ENCODE results near the gene KCNK18.

Gene KCNK18

DNA sequence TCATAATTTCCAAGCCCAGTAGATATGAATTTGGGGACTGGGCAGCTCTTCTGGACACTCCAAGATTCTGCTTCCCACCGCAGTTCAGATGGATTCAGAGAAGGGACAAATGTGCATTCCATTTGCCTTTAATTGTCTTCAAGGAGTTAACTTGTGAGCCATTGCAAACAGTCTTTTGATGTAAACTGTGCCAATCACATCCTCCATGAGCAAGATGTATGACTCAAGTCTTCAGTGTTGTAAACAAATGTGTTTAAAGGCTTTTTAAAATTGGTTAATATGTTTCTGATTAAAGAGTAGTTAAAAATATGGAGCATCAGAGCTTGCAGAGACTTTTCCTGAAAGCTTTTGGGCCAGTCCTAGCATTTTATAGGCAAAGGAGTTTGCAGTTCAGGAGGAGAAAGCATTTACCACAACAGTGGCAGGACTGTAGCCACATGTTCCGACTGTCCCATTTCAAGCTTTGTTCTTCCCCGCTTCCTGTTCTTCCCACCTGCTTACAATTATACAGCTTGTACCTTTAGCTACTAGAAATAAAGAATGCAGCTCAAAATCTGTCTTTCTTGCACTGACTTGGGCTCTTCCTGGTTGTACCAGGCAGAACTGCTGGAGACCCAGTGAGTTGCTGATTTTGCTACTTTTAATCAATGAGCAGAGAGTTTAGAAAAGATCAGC is 49.8 kb downstream of the KCNK18 start:
- peak overlapping the region; percentile 30 for H3K4me3 Mint-ChIP-seq
- H3K4me1 Mint-ChIP-seq (ENCODE audit: low read depth), result peaks cover 38% of the 10 kb centered on the region
- peak overlapping the region; percentile 54 for H3K27ac Mint-ChIP-seq
- peaks cover 17% of the 10 kb centered on the region for H3K27me3 Mint-ChIP-seq
- H3K36me3 Mint-ChIP-seq, result no peaks in the 10 kb centered on the region
- no peaks in the 10 kb centered on the region for H3K9me3 Mint-ChIP-seq (ENCODE audit: low read depth)

GRCh38 chr10:117248750-117249465 is 51.6 kb downstream of the KCNK18 start:
- Mint-ChIP-seq H3K36me3 (no peaks in the 10 kb centered on the region), H3K9me3 (ENCODE audit: low read depth) (no peaks in the 10 kb centered on the region), H3K27me3 (peaks cover 8% of the 10 kb centered on the region), H3K4me3 (no peak overlapping the region), H3K4me1 (ENCODE audit: low read depth) (peaks cover 35% of the 10 kb centered on the region), H3K27ac (no peak overlapping the region)

- no peak overlapping the region for H3K27ac Mint-ChIP-seq
- peaks cover 3% of the 10 kb centered on the region for H3K27me3 Mint-ChIP-seq
- no peaks in the 10 kb centered on the region for H3K36me3 Mint-ChIP-seq
- H3K4me3 Mint-ChIP-seq, result no peak overlapping the region
- no peaks in the 10 kb centered on the region for H3K9me3 Mint-ChIP-seq (ENCODE audit: low read depth)
- peaks cover 35% of the 10 kb centered on the region for H3K4me1 Mint-ChIP-seq (ENCODE audit: low read depth)
These were observed 52.3 kb downstream of the KCNK18 start for GRCh38 chr10:117249493-117250093.

DNA sequence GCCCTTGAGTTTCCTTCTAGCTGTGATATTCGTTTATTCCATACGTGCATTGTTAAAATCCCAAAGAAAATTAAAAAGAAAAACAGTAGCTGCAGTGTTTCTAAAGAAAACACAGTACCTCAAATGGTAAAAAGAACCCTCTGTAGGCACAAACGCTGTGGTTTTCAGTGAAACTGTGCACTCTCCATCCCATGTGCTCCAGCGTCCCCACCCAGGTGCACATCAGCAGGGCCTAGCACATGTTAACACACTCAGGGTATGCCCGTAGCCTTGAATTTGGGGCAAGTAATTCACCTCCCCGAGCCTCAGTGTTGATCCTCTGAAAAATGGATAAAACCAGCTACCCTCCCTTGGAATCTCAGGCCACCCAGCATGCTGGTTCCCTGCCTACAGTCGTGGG is 53.1 kb downstream of the KCNK18 start:
- peaks cover 33% of the 10 kb centered on the region for H3K4me1 Mint-ChIP-seq (ENCODE audit: low read depth)
- H3K4me3 Mint-ChIP-seq, result no peak overlapping the region
- no peaks in the 10 kb centered on the region for H3K36me3 Mint-ChIP-seq
- H3K9me3 Mint-ChIP-seq (ENCODE audit: low read depth), result no peaks in the 10 kb centered on the region
- H3K27ac Mint-ChIP-seq, result no peak overlapping the region
- H3K27me3 Mint-ChIP-seq, result peaks cover 2% of the 10 kb centered on the region

DNA sequence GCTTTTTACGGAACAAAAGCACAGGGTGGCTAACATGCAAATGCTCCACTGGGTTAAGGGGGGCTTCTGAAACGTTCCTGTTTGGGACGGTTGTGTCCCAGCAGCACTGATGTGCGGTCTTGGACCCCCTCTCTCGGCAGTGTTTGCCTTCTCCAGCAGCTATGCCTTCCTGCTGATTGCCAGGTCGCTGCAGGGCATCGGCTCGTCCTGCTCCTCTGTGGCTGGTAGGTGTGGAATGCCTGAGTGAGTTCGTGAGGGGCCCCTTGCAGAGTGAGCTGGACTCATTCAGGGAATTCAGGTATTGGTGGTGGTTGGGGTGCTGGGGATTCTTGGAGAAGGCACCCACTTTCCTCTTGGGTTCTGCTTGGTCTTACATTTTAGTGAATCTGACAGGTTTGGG is 56.6 kb downstream of the KCNK18 start:
- H3K4me1 Mint-ChIP-seq (ENCODE audit: low read depth), result peaks cover 11% of the 10 kb centered on the region
- no peaks in the 10 kb centered on the region for H3K9me3 Mint-ChIP-seq (ENCODE audit: low read depth)
- no peak overlapping the region for H3K27ac Mint-ChIP-seq
- no peak overlapping the region for H3K4me3 Mint-ChIP-seq
- H3K36me3 Mint-ChIP-seq, result no peaks in the 10 kb centered on the region
- H3K27me3 Mint-ChIP-seq, result no peaks in the 10 kb centered on the region

GRCh38 chr10:117254338-117254737 is 57.0 kb downstream of the KCNK18 start:
- H3K4me3 Mint-ChIP-seq, result no peak overlapping the region
- H3K4me1 Mint-ChIP-seq (ENCODE audit: low read depth), result peaks cover 11% of the 10 kb centered on the region
- no peaks in the 10 kb centered on the region for H3K36me3 Mint-ChIP-seq
- H3K27ac Mint-ChIP-seq, result no peak overlapping the region
- no peaks in the 10 kb centered on the region for H3K9me3 Mint-ChIP-seq (ENCODE audit: low read depth)
- H3K27me3 Mint-ChIP-seq, result peaks cover 4% of the 10 kb centered on the region

DNA sequence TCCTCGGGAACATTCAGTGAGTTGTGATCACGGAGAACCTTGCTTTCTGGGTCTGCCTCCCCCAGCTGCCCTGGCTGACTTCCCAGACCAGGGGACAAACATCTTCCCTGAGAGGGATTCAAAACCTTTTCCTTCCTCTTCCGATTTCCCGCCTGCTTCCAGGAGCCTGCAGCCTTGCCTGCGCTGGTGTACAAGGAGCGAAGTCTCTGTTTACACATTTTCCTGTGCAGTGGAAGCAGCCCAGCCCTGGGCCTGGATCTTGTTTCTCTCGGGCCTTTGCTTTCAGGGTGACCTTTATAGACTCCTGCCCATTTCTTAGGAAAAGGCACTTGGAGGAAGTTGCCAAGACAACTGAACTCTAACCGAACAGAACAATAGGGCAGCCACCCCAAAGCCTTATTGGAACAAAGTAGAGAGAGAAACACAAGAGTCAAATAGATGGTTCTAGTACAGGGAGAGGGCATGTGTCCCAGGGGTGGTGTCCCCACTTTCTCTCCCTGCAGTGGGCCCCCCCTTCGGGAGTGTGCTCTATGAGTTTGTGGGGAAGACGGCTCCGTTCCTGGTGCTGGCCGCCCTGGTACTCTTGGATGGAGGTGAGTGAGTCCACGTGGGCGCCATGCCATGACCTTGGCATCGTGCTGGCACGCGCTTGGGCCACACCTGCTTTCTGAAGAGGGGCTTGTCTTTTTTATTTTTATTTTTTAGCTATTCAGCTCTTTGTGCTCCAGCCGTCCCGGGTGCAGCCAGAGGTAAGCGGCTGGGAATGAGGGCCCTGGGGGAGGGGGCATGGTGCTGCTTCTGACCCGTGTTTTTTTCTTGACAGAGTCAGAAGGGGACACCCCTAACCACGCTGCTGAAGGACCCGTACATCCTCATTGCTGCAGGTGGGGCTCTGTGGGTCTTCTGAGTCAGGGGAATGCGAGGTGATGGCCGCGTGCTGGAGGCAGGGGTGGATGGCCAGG is 57.8 kb downstream of the KCNK18 start:
- Mint-ChIP-seq H3K27ac (no peak overlapping the region), H3K27me3 (peaks cover 4% of the 10 kb centered on the region), H3K9me3 (ENCODE audit: low read depth) (no peaks in the 10 kb centered on the region), H3K4me1 (ENCODE audit: low read depth) (peaks cover 13% of the 10 kb centered on the region), H3K4me3 (no peak overlapping the region), H3K36me3 (no peaks in the 10 kb centered on the region)

GRCh38 chr10:117255835-117256460 is 58.7 kb downstream of the KCNK18 start:
- Mint-ChIP-seq H3K4me3 (no peak overlapping the region), H3K27me3 (peaks cover 4% of the 10 kb centered on the region), H3K27ac (no peak overlapping the region), H3K9me3 (ENCODE audit: low read depth) (no peaks in the 10 kb centered on the region), H3K4me1 (ENCODE audit: low read depth) (peaks cover 17% of the 10 kb centered on the region), H3K36me3 (no peaks in the 10 kb centered on the region)

DNA sequence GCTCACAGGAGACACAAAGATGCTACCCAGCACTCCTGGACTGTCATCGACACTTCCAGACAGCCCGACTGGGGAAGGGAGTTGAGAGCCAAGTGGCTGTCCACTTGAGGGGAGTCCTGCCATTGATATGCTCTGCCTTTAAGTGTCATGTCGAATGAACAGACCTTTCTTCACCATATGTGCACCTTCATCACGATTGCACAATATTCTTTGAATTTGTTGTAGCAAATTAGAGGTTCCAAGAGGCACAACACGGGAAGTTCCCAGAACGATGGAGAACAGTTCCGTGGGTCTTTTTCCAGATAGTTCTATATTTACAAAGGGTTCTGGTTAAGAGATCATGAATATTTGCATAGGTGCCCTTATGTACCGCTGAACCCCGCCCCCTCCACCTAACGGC is 59.6 kb downstream of the KCNK18 start:
- peaks cover 17% of the 10 kb centered on the region for H3K4me1 Mint-ChIP-seq (ENCODE audit: low read depth)
- peaks cover 4% of the 10 kb centered on the region for H3K27me3 Mint-ChIP-seq
- H3K27ac Mint-ChIP-seq, result no peak overlapping the region
- H3K9me3 Mint-ChIP-seq (ENCODE audit: low read depth), result no peaks in the 10 kb centered on the region
- H3K36me3 Mint-ChIP-seq, result no peaks in the 10 kb centered on the region
- no peak overlapping the region for H3K4me3 Mint-ChIP-seq

DNA sequence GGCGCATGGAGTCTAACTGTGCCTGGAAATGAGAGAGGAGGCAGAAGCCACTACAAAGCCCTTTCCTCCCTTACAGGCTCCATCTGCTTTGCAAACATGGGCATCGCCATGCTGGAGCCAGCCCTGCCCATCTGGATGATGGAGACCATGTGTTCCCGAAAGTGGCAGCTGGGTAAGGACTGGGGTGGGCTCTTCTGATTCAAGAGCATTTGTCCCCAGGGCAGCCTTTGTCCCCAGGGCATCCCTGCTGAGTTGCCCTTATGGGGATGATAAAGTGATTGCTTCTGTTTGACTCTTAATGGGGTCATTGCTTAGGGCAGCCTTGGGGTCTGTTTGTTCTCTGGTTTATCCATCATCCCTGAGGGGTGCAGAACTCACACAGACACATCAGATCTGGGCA is 60.4 kb downstream of the KCNK18 start:
- Mint-ChIP-seq H3K4me1 (ENCODE audit: low read depth) (peaks cover 17% of the 10 kb centered on the region), H3K4me3 (no peak overlapping the region), H3K27ac (no peak overlapping the region), H3K27me3 (peaks cover 4% of the 10 kb centered on the region), H3K9me3 (ENCODE audit: low read depth) (no peaks in the 10 kb centered on the region), H3K36me3 (no peaks in the 10 kb centered on the region)

- Mint-ChIP-seq H3K36me3 (no peaks in the 10 kb centered on the region), H3K4me1 (ENCODE audit: low read depth) (peaks cover 17% of the 10 kb centered on the region), H3K9me3 (ENCODE audit: low read depth) (no peaks in the 10 kb centered on the region), H3K27ac (no peak overlapping the region), H3K4me3 (no peak overlapping the region), H3K27me3 (peaks cover 4% of the 10 kb centered on the region)
These were observed 62.0 kb downstream of the KCNK18 start for GRCh38 chr10:117259279-117259678.

All from activated naive CD8-positive, alpha-beta T cell (primary cell).